ENCODE results near the gene CSGALNACT2. TPM values are rescaled to one million over a fixed set of nuclear protein-coding genes. Genes with fewer than 3 reads are reported as not detected.

Gene CSGALNACT2
- total and polyA plus RNA-seq, 9 of the 15 experiments (the other 6 are each of a cell fraction or from before 2014, with no cell fraction given), result 1.4 to 7.3 (median 3.5) TPM

DNA sequence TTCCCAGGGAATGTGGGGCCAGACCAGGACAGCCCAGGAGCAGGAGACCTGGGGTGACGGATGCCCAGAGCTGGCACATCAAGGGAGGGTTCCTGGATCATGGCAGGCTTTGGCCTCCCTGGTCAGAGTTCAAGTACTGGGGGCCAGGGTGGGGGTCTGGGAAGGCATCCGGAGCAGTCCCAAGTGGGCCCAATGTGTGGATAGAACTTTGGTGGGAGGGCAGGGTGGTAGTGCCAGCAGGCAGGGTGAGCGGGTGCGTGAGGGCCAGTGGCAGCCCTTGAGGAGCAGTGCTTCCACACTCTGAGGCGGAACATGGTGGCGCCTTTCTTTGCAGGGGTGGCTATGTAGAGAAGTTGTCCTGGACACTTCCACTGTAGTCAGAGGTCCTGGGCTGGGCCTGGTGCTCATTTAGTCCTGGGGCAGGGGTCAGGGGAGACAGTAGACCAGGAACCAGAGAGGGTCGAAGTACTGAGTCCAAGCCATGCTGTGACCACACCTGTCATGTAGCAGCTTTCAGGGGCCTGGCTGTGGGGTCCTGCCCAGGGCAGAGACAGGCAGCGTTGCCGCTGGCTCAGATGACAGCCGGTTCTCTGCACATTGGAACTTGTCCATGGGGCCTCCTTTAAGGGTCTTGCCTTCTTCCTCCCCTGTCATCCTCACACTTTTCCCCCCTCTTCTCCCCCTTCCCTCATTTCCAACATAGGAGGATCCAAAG is 22.2 kb upstream of the CSGALNACT2 start:
- no peaks in the 10 kb centered on the region for H3K9me1 ChIP-seq (ENCODE audit: control insufficient read depth, insufficient read depth, low read length)
- no peak overlapping the region for H3K4me3 ChIP-seq
- no peaks in the 10 kb centered on the region for H3K79me2 ChIP-seq (ENCODE audit: control insufficient read depth, insufficient read depth, low read length)
- H3K4me1 ChIP-seq (replicated peaks in 1 of 2; ENCODE audit: control insufficient read depth in 2 of 2, insufficient read depth in 2 of 2, low read length in 2 of 2), result peaks cover 0 to 21% of the 10 kb centered on the region in 2 experiments; a peak in 1 of 5 replicates
- H3K4me2 ChIP-seq (ENCODE audit: insufficient read depth, low read length), result no peak overlapping the region
- ChIA-PET POLR2A (interaction anchor here (0.5 kb wide), 1 partner anchor 352 kb away, joined by 4 read pairs; no protein-coding TSS in a partner anchor), CTCF (ENCODE audit: low intra/inter-chr PET ratio) (no interaction called here)
- no peaks in the 10 kb centered on the region for H3K9me3 ChIP-seq (replicated peaks; ENCODE audit: control insufficient read depth, insufficient read depth, low read depth, low read length)
- TF ChIP-seq PREB (CRISPR knock-in tag; IDR thresholded peaks at IDR 0.05) (no peak), ZNF263 (CRISPR knock-in tag; IDR thresholded peaks at IDR 0.05; ENCODE audit: borderline replicate concordance) (no peak), ZC3H11A (IDR thresholded peaks at IDR 0.05; ENCODE audit: low read depth, low read length) (no peak), MEF2A (IDR thresholded peaks at IDR 0.05; ENCODE audit: control insufficient read depth, low read depth, low read length) (no peak), ZNF592 (IDR thresholded peaks at IDR 0.05) (no peak)
- intact Hi-C loops (cut with micrococcal nuclease) (no loop called here), in situ Hi-C loops (cut with MboI) (no loop called here)
- H2AFZ ChIP-seq (ENCODE audit: low read depth, low read length), result no peak overlapping the region
- H3K9ac ChIP-seq (ENCODE audit: insufficient read depth in 1 of 2, low read depth in 2 of 2, low read length in 2 of 2), result no peak overlapping the region
- DNase-seq (ENCODE audit: extremely low read depth in 1 of 4, low spot score in 3 of 4) (no peak), FAIRE-seq (no peak), ATAC-seq (no peak)
- BruUV-seq (replicated peaks), result no TSS peak
- H3K36me3 ChIP-seq (ENCODE audit: control insufficient read depth, insufficient read depth, low read length), result no peaks in the 10 kb centered on the region
- H3K27ac ChIP-seq (ENCODE audit: extremely low read depth, low read depth, low read length), result no peak overlapping the region
- peaks cover 12% of the 10 kb centered on the region for H4K20me1 ChIP-seq (replicated peaks; ENCODE audit: control insufficient read depth, insufficient read depth, low read length)
- WGBS (ENCODE audit: insufficient coverage, low coverage, missing lambda C conversion rate), result 3% methylated on average over 10 of the region's 10 CpGs
- H3K27me3 ChIP-seq (ENCODE audit: control insufficient read depth in 2 of 2, insufficient read depth in 2 of 2, low read length in 2 of 2), result peaks cover 23 to 90% of the 10 kb centered on the region in 2 experiments; a peak in 4 of 5 replicates
